CD4-positive, alpha-beta T cell (primary cell): Measurements from ENCODE around the gene NNMT. TPM values are rescaled to one million over a fixed set of nuclear protein-coding genes. Genes with fewer than 3 reads are reported as not detected.

Experiments
- ATAC-seq: fragments of 200-7000 bp; cut with Tn5 transposase; one replicate; pipeline ENCODE4 v1.10.0; 2022; ENCODE audit warnings: mild to moderate bottlenecking; ENCODE audit not compliant: poor library complexity
- CTCF ChIA-PET: fragments of 350-600 bp; sonication (Branson Sonifier 250); formaldehyde crosslinking; loops from one replicate; lab custom pipeline; 2021; ENCODE audit warnings: antibody characterized with exemption, inconsistent platforms; lab: Charles Lee
- POLR2A ChIA-PET: fragments of 350-600 bp; sonication (Branson Sonifier 250); formaldehyde crosslinking; loops from one replicate; lab custom pipeline; 2021; ENCODE audit warnings: antibody characterized with exemption, inconsistent platforms; lab: Charles Lee
- DNase-seq, 14 experiments: peaks; one replicate each; pipeline ENCODE4 v3.0.0-alpha.2; 2013 to 2020; ENCODE audit warnings: mixed read lengths in 2 of 14
- H3K27ac ChIP-seq, 2 donors: one replicate each; pipeline versions ENCODE4 v1.5.1 to v1.7.0; 2013; ENCODE audit warnings: low read length in 2 of 2, low read depth in 1 of 2, mild to moderate bottlenecking in 1 of 2
- H3K27me3 ChIP-seq, 2 experiments: 1 replicate in 1 of 2; 2 replicates in 1 of 2; pipeline versions ENCODE4 v1.6.1 to v1.7.0; 2013; ENCODE audit warnings: low read length in 2 of 2, control low read depth in 1 of 2, mild to moderate bottlenecking in 1 of 2, moderate library complexity in 1 of 2; ENCODE audit not compliant: insufficient read depth in 2 of 2, control insufficient read depth in 1 of 2
- H3K36me3 ChIP-seq: one replicate; pipeline ENCODE4 v1.6.1; 2013; ENCODE audit warnings: low read length, control low read depth; ENCODE audit not compliant: insufficient read depth
- H3K4me1 ChIP-seq: one replicate; pipeline ENCODE4 v1.6.1; 2013; ENCODE audit warnings: low read length, control low read depth; ENCODE audit not compliant: insufficient read depth
- H3K4me3 ChIP-seq: one replicate; pipeline ENCODE4 v1.5.1; 2013; ENCODE audit warnings: mild to moderate bottlenecking, low read length, moderate library complexity
- H3K9me3 ChIP-seq, 2 experiments: 1 replicate in 1 of 2; 2 replicates in 1 of 2; pipeline versions ENCODE4 v1.6.1 to v1.7.0; 2013; ENCODE audit warnings: low read length in 2 of 2, mild to moderate bottlenecking in 2 of 2, control low read depth in 1 of 2, moderate library complexity in 1 of 2; ENCODE audit not compliant: control insufficient read depth in 1 of 2, insufficient read depth in 1 of 2
- H3K27ac Mint-ChIP-seq: one replicate; pipeline ENCODE4 v1.8.0; 2020; ENCODE audit warnings: mixed read lengths
- H3K27me3 Mint-ChIP-seq: one replicate; pipeline ENCODE4 v1.8.0; 2021; ENCODE audit warnings: mixed read lengths
- H3K36me3 Mint-ChIP-seq: one replicate; pipeline ENCODE4 v1.8.0; 2021; ENCODE audit warnings: low read depth, mixed read lengths
- H3K4me1 Mint-ChIP-seq: one replicate; pipeline ENCODE4 v1.8.0; 2021; ENCODE audit warnings: low read depth, mixed read lengths
- H3K4me3 Mint-ChIP-seq: one replicate; pipeline ENCODE4 v1.8.0; 2020; ENCODE audit warnings: mild to moderate bottlenecking, mixed read lengths
- H3K9me3 Mint-ChIP-seq: one replicate; pipeline ENCODE4 v1.8.0; 2020; ENCODE audit warnings: mixed read lengths
- intact Hi-C, 2 experiments: fragments of 100-400 bp; cut with DNase I in 1 of 2; cut with micrococcal nuclease in 1 of 2; formaldehyde crosslinking; loops; one replicate each; pipeline versions ENCODE4 v1.15.1 to v1.9.0; 2023 to 2025; cut with DNase I, micrococcal nuclease
- total RNA-seq, 174 experiments: library from RNA in 2 of 174; stranded (reverse) in 2 of 174; gene quantifications; one replicate each; pipeline ENCODE4 v1.2.3 and lab custom pipeline; 2021 to 2026
- TF ChIP-seq, protein P1 (sequence below): fragments of 200-600 bp; IDR thresholded peaks from one replicate; pipeline ENCODE4 v1.8.0; 2022; ENCODE audit warnings: antibody characterized with exemption, mild to moderate bottlenecking

Gene NNMT
- total RNA-seq, 2 experiments from 2014 or later, result not detected

DNA sequence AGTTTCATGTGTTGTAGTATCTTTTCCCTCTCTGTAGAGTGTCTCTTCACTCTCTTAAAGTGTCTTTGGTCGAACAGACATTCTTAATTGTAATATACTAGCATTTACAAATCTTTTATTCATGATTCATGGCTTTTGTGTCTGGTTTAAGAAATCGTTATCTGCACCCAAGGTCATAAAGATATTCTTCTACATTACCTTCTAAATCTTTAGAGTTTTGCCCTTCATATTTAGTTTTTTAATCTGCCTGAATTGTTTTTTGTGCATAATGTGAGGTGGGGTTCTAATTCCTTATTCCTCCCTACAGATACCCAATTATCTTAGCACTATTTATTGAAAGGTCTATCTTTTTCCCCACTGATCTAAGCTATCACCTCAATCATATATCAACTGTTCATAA lies 9.0 kb upstream of the NNMT start:
- H3K9me3 ChIP-seq, result no peaks in the 10 kb centered on the region
- H3K36me3 ChIP-seq, result no peaks in the 10 kb centered on the region
- no peaks in the 10 kb centered on the region for H3K4me1 ChIP-seq
- ATAC-seq (no peak), DNase-seq (no peak)
- peaks cover 11% of the 10 kb centered on the region for H3K27me3 Mint-ChIP-seq
- no peak overlapping the region for H3K4me3 ChIP-seq
- H3K27me3 ChIP-seq, result no peaks in the 10 kb centered on the region
- H3K36me3 Mint-ChIP-seq, result no peaks in the 10 kb centered on the region
- no peaks in the 10 kb centered on the region for H3K9me3 Mint-ChIP-seq
- no peak overlapping the region for H3K27ac ChIP-seq
- ChIA-PET CTCF (no interaction called here), POLR2A (no interaction called here)
- no peak overlapping the region for H3K27ac Mint-ChIP-seq
- H3K4me1 Mint-ChIP-seq, result no peaks in the 10 kb centered on the region
- H3K4me3 Mint-ChIP-seq, result no peak overlapping the region
- intact Hi-C loops, result no loop called here
- TF ChIP-seq, protein P1, sequence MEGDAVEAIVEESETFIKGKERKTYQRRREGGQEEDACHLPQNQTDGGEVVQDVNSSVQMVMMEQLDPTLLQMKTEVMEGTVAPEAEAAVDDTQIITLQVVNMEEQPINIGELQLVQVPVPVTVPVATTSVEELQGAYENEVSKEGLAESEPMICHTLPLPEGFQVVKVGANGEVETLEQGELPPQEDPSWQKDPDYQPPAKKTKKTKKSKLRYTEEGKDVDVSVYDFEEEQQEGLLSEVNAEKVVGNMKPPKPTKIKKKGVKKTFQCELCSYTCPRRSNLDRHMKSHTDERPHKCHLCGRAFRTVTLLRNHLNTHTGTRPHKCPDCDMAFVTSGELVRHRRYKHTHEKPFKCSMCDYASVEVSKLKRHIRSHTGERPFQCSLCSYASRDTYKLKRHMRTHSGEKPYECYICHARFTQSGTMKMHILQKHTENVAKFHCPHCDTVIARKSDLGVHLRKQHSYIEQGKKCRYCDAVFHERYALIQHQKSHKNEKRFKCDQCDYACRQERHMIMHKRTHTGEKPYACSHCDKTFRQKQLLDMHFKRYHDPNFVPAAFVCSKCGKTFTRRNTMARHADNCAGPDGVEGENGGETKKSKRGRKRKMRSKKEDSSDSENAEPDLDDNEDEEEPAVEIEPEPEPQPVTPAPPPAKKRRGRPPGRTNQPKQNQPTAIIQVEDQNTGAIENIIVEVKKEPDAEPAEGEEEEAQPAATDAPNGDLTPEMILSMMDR, result no peak

DNA sequence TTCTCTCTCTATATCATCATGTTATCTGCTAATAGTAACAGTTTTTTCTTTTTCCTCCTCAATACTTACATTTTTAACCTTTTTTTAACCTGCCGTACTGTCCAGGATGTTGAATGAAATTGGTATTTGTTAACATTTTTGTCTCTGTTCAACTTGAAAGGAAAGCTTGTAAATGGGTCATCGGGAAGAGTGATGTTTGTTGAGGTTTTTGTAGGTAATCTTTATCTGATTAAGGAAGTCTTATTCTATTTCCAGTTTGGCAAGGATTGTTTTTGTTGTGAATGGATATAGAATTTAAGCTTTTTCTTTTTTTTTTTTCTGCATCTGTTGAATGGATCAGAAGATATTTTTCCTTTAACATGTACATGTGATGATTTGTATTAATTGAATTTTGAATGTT lies 8.1 kb upstream of the NNMT start:
- no peaks in the 10 kb centered on the region for H3K4me1 ChIP-seq
- no peaks in the 10 kb centered on the region for H3K9me3 ChIP-seq
- no peak overlapping the region for H3K4me3 Mint-ChIP-seq
- no peak overlapping the region for H3K27ac Mint-ChIP-seq
- ATAC-seq (no peak), DNase-seq (no peak)
- H3K4me3 ChIP-seq, result no peak overlapping the region
- no peaks in the 10 kb centered on the region for H3K36me3 ChIP-seq
- peaks cover 11% of the 10 kb centered on the region for H3K27me3 Mint-ChIP-seq
- no peaks in the 10 kb centered on the region for H3K36me3 Mint-ChIP-seq
- no peaks in the 10 kb centered on the region for H3K4me1 Mint-ChIP-seq
- H3K27ac ChIP-seq, result no peak overlapping the region
- no peaks in the 10 kb centered on the region for H3K27me3 ChIP-seq
- TF ChIP-seq, protein P1, result no peak
- ChIA-PET CTCF (no interaction called here), POLR2A (no interaction called here)
- intact Hi-C loops, result no loop called here
- no peaks in the 10 kb centered on the region for H3K9me3 Mint-ChIP-seq

DNA sequence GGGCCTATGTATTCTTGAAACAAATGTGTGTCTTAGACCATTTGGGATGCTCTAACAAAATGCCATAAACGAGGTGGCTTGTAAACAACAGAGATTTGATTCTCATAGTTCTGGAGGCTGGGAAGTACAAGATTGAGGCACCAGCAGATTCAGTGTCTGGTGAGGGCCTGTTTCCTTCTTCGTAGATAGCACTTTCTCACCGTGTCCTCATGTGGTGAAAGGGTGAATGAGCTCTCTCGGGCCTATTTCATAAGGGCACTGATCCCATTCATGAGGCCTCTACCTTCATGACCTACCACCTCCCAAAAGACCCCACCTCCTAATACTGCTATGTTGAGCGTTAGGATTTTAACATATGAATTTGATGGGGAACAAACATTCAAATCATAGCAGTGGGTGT lies 6.4 kb upstream of the NNMT start:
- Histone ChIP-seq H3K4me3 (no peak overlapping the region), H3K4me1 (no peaks in the 10 kb centered on the region), H3K9me3 (no peaks in the 10 kb centered on the region), H3K36me3 (no peaks in the 10 kb centered on the region), H3K27me3 (no peaks in the 10 kb centered on the region), H3K27ac (no peak overlapping the region)
- Mint-ChIP-seq H3K9me3 (no peaks in the 10 kb centered on the region), H3K27ac (no peak overlapping the region), H3K4me3 (no peak overlapping the region), H3K27me3 (peaks cover 13% of the 10 kb centered on the region), H3K4me1 (no peaks in the 10 kb centered on the region), H3K36me3 (no peaks in the 10 kb centered on the region)
- no peak for ATAC-seq
- intact Hi-C loops, result no loop called here
- ChIA-PET CTCF (no interaction called here), POLR2A (no interaction called here)
- TF ChIP-seq, protein P1, result no peak
- DNase-seq, result no peak
